Activated CD4-positive, alpha-beta T cell treated with anti-CD3 and anti-CD28 coated beads, Interleukin-2, Interleukin-6, amounts not matched to agents 100 ng/mL and 50 ng/mL, durations not matched to agents 16 hours and 8 hours (primary cell): ENCODE results near the gene CDK2AP2.
"Not testable (repeated sequence)": the region's sequence is repeated elsewhere in the genome, so short reads cannot be mapped to it uniquely, and the experiment has no call there.

Experiments used
- DNase-seq: peaks from one replicate; pipeline ENCODE4 v3.0.0-alpha.2; 2020

Gene CDK2AP2

GRCh38 chr11:67523556-67524479 lies 15.9 kb upstream of the CDK2AP2 start:
- DNase-seq = no peak

- DNase-seq = no peak
Observed at GRCh38 chr11:67522844-67523555, 15.0 kb upstream of the CDK2AP2 start, which contains the start of gene CABP2. Gene CABP2, minus strand, starts transcription at chr11:67523446. Its CDS starts 120 bp downstream, at chr11:67523326.

- no peak for DNase-seq
Observed at GRCh38 chr11:67522338-67522737, 14.4 kb upstream of the CDK2AP2 start.

- no peak for DNase-seq
Observed at GRCh38 chr11:67521924-67522323, 14.0 kb upstream of the CDK2AP2 start.

GRCh38 chr11:67520856-67521824 lies 13.2 kb upstream of the CDK2AP2 start:
- DNase-seq = no peak

- no peak for DNase-seq
Observed at GRCh38 chr11:67519726-67520125, 11.8 kb upstream of the CDK2AP2 start.

GRCh38 chr11:67517784-67518552 lies 10.0 kb upstream of the CDK2AP2 start:
- DNase-seq = no peak

- DNase-seq = no peak
Observed at GRCh38 chr11:67516806-67517205, 8.8 kb upstream of the CDK2AP2 start.

- DNase-seq = no peak
Observed at GRCh38 chr11:67514116-67514515, 6.2 kb upstream of the CDK2AP2 start.

- DNase-seq = not testable (repeated sequence)
Observed at GRCh38 chr11:67511558-67511957, 3.6 kb upstream of the CDK2AP2 start.

GRCh38 chr11:67510023-67510345 lies 2.0 kb upstream of the CDK2AP2 start:
- DNase-seq = no peak

GRCh38 chr11:67508486-67509121 lies 642 bp upstream of the CDK2AP2 start:
- peak; percentile 99 for DNase-seq

GRCh38 chr11:67507242-67507863 lies 609 bp downstream of the CDK2AP2 start:
- no peak for DNase-seq

GRCh38 chr11:67506426-67507051 lies 1.4 kb downstream of the CDK2AP2 start:
- DNase-seq = no peak

GRCh38 chr11:67505605-67506396 lies 2.2 kb downstream of the CDK2AP2 start:
- DNase-seq = peak; percentile 95

- DNase-seq = peak; percentile 88
Observed at GRCh38 chr11:67504950-67505581, 2.9 kb downstream of the CDK2AP2 start, which contains the start of gene PITPNM1. Gene PITPNM1, minus strand, starts transcription at chr11:67505363. Its CDS starts 1,183 bp downstream, at chr11:67504180.

- DNase-seq = peak; percentile 35
Observed at GRCh38 chr11:67504005-67504949, 3.7 kb downstream of the CDK2AP2 start.
